HEK293T (cell line): ENCODE data around the gene SCYL1.

Source experiments
- BHLHE40 ChIP-seq: fragments of 450-650 bp; IDR thresholded peaks from 2 replicates; pipeline ENCODE4 v1.6.1; 2016; ENCODE audit warnings: mild to moderate bottlenecking, moderate library complexity, borderline replicate concordance
- HDGF ChIP-seq: fragments of 450-650 bp; IDR thresholded peaks from 2 replicates; pipeline ENCODE4 v1.6.1; 2017; ENCODE audit warnings: antibody characterized with exemption, borderline replicate concordance
- SP1 ChIP-seq: fragments of 450-650 bp; IDR thresholded peaks from 2 replicates; pipeline ENCODE4 v1.6.1; 2017
- SUZ12 ChIP-seq: fragments of 450-650 bp; IDR thresholded peaks from 2 replicates; pipeline ENCODE4 v1.6.1; 2016; ENCODE audit warnings: mild to moderate bottlenecking

- TF ChIP-seq SUZ12 (no peak), HDGF (no peak), BHLHE40 (no peak), SP1 (no peak)
These were observed 14.2 kb downstream of the SCYL1 start for GRCh38 chr11:65538915-65539743.
